Mammary epithelial cell (primary cell): ENCODE results near the gene CFAP99.

Experiments
- EZH2 ChIP-seq: IDR thresholded peaks from 2 replicates; pipeline ENCODE4 v1.6.1; 2012; ENCODE audit warnings: low read length, inconsistent platforms, borderline replicate concordance
- TF ChIP-seq, protein P1 (sequence below), 2 donors: IDR thresholded peaks in 1 of 2; conservative IDR thresholded peaks in 1 of 2; 2 replicates each; pipeline ENCODE4 v1.5.1; 2011 to 2012; ENCODE audit warnings: inconsistent platforms in 2 of 2, low read length in 2 of 2, mild to moderate bottlenecking in 2 of 2, control low read depth in 1 of 2, low read depth in 1 of 2; ENCODE audit not compliant: insufficient read depth in 1 of 2; ENCODE audit errors: extremely low read depth in 1 of 2

DNA sequence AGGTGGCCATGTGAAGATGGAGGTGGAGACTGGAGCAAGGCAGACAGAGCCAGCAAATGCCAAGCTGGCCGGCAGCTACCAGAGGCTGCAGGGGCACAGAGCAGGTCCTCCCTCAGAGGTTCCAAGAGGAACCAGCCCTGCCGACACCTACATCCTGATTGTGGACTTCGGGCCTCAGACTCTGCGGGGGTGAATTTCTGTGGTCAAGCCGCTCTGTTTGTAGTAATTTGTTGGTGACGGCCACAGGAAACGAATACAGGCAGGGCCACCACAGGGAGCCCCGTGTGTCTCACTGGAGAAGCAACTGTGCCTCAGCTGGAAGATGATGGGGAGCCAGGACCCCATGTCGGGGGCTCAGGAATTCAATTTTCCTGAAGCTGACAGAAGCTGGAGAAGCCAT lies 28.6 kb upstream of the CFAP99 start:
- no peak for TF ChIP-seq EZH2
- TF ChIP-seq, protein P1, sequence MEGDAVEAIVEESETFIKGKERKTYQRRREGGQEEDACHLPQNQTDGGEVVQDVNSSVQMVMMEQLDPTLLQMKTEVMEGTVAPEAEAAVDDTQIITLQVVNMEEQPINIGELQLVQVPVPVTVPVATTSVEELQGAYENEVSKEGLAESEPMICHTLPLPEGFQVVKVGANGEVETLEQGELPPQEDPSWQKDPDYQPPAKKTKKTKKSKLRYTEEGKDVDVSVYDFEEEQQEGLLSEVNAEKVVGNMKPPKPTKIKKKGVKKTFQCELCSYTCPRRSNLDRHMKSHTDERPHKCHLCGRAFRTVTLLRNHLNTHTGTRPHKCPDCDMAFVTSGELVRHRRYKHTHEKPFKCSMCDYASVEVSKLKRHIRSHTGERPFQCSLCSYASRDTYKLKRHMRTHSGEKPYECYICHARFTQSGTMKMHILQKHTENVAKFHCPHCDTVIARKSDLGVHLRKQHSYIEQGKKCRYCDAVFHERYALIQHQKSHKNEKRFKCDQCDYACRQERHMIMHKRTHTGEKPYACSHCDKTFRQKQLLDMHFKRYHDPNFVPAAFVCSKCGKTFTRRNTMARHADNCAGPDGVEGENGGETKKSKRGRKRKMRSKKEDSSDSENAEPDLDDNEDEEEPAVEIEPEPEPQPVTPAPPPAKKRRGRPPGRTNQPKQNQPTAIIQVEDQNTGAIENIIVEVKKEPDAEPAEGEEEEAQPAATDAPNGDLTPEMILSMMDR (conservative IDR thresholded peaks at IDR 0.05 in 1 of 2, IDR thresholded peaks at IDR 0.05 in 1 of 2; ENCODE audit: extremely low read depth in 1 of 2, insufficient read depth in 1 of 2, low read depth in 1 of 2, low read length in 2 of 2): no peak
